Keratinocyte (primary cell): ENCODE data around the gene ZNF578.

Experiments used
- CTCF ChIP-seq, 3 experiments: IDR thresholded peaks in 1 of 3; conservative IDR thresholded peaks in 1 of 3; optimal IDR thresholded peaks in 1 of 3; 2 replicates in 2 of 3; 3 replicates in 1 of 3; pipeline versions ENCODE3 to v1.5.1; 2011; ENCODE audit warnings: low read length in 3 of 3, mild to moderate bottlenecking in 3 of 3, moderate library complexity in 2 of 3, control low read depth in 1 of 3, inconsistent platforms in 1 of 3; ENCODE audit not compliant: insufficient read depth in 2 of 3; ENCODE audit errors: extremely low read depth in 1 of 3
- EZH2 ChIP-seq: IDR thresholded peaks from one replicate; pipeline ENCODE4 v1.6.1; 2012; ENCODE audit warnings: inconsistent platforms, mild to moderate bottlenecking, low read length, moderate library complexity

DNA sequence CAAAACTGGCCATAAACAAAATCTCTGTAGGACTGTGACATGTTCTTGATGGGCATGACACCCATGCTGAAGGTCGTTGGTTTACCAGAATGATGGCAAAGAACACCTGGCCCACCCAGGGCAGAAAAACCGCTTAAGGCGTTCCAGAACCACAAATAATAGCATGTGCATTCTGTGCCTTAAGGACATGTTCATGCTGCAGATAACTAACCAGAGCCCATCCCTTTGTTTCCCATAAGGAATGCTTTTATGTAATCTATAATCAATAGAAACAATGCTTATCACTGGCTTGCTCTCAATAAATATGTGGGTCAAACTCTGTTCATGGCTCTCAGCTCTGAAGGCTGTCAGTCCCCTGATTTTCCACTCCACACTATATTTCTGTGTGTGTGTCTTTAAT is 11.2 kb upstream of the ZNF578 start:
- TF ChIP-seq CTCF (optimal IDR thresholded peaks at IDR 0.05 in 1 of 3, IDR thresholded peaks at IDR 0.05 in 1 of 3, conservative IDR thresholded peaks at IDR 0.05 in 1 of 3; ENCODE audit: extremely low read depth in 1 of 3, insufficient read depth in 2 of 3, low read length in 3 of 3) = no peak
- no peak for TF ChIP-seq EZH2
